PC-3 (cell line): Measurements from ENCODE around the gene TANC1. TPM values are rescaled to one million over a fixed set of nuclear protein-coding genes. Genes with fewer than 3 reads are reported as not detected.

Experiments
- ATAC-seq: fragments of 200-7000 bp; cut with Tn5 transposase; 2 replicates; pipeline ENCODE4 v1.9.1; 2020; ENCODE audit warnings: mild to moderate bottlenecking, moderate library complexity
- BruUV-seq: library from RNA; stranded (reverse); fragments of 400-500 nt; replicated peaks from 2 replicates; lab custom pipeline; 2021; lab: Mats Ljungman, UMichigan
- CTCF ChIA-PET: fragments of 300-600 bp; sonication (Branson Sonifier 250); formaldehyde crosslinking; loops from one replicate; lab custom pipeline; 2022; ENCODE audit warnings: antibody characterized with exemption; lab: Charles Lee
- POLR2A ChIA-PET: fragments of 300-600 bp; sonication (Branson Sonifier 250); formaldehyde crosslinking; loops from one replicate; lab custom pipeline; 2022; ENCODE audit warnings: antibody characterized with exemption; ENCODE audit not compliant: unreplicated experiment; lab: Charles Lee
- DNase-seq: peaks from one replicate; pipeline ENCODE4 v3.0.0-alpha.2; 2015
- H2AFZ ChIP-seq: fragments of 300-600 bp; sonication (generic); 2 replicates; pipeline ENCODE4 v1.6.0; 2016; ENCODE audit warnings: antibody characterized with exemption, low read length
- H3F3A ChIP-seq: fragments of 300-600 bp; sonication (generic); one replicate; pipeline ENCODE4 v1.6.0; 2017; ENCODE audit warnings: antibody characterized with exemption, low read length, control low read depth, mild to moderate bottlenecking; ENCODE audit not compliant: unreplicated experiment
- H3K27ac ChIP-seq: fragments of 300-600 bp; sonication (generic); 2 replicates; pipeline ENCODE4 v1.5.1; 2016; ENCODE audit warnings: mild to moderate bottlenecking, low read length
- H3K27me3 ChIP-seq: fragments of 300-600 bp; sonication (generic); 2 replicates; pipeline ENCODE4 v1.6.1; 2016; ENCODE audit warnings: low read length, mixed read lengths
- H3K36me3 ChIP-seq: fragments of 300-600 bp; sonication (generic); 2 replicates; pipeline ENCODE4 v1.6.1; 2016; ENCODE audit warnings: low read depth, mixed run types, low read length, mixed read lengths
- H3K4me1 ChIP-seq: fragments of 300-600 bp; sonication (generic); 2 replicates; pipeline ENCODE4 v1.5.1; 2016; ENCODE audit warnings: low read length; ENCODE audit not compliant: insufficient read depth
- H3K4me2 ChIP-seq: fragments of 300-600 bp; sonication (generic); 2 replicates; pipeline ENCODE4 v1.6.0; 2016; ENCODE audit warnings: low read length
- H3K4me3 ChIP-seq: fragments of 300-600 bp; sonication (generic); 2 replicates; pipeline ENCODE4 v1.5.1; 2016; ENCODE audit warnings: mild to moderate bottlenecking, low read length, mixed read lengths
- H3K79me2 ChIP-seq: fragments of 300-600 bp; sonication (generic); 2 replicates; pipeline ENCODE4 v1.6.1; 2017; ENCODE audit warnings: low read length, mixed read lengths
- H3K9ac ChIP-seq: fragments of 300-600 bp; sonication (generic); 2 replicates; pipeline ENCODE4 v1.6.0; 2016; ENCODE audit warnings: mild to moderate bottlenecking, low read length
- H3K9me2 ChIP-seq: fragments of 300-600 bp; sonication (generic); replicated peaks from 2 replicates; pipeline ENCODE4 v1.6.1; 2016; ENCODE audit warnings: mixed run types, low read length, mixed read lengths
- H3K9me3 ChIP-seq: fragments of 300-600 bp; sonication (generic); 2 replicates; pipeline ENCODE4 v1.6.1; 2016; ENCODE audit warnings: low read length, mixed read lengths
- H4K20me1 ChIP-seq: fragments of 300-600 bp; sonication (generic); 2 replicates; pipeline ENCODE4 v1.6.1; 2016; ENCODE audit warnings: low read length, mixed read lengths
- EZH2 ChIP-seq: fragments of 300-600 bp; sonication (generic); IDR thresholded peaks from one replicate; pipeline ENCODE4 v1.6.1; 2017; ENCODE audit warnings: antibody characterized with exemption, mild to moderate bottlenecking, low read length; ENCODE audit not compliant: unreplicated experiment
- EZH2phosphoT487 ChIP-seq: fragments of 300-600 bp; sonication (generic); IDR thresholded peaks from 2 replicates; pipeline ENCODE4 v1.6.1; 2018; ENCODE audit warnings: mild to moderate bottlenecking, antibody characterized with exemption, low read length, borderline replicate concordance
- intact Hi-C: fragments of 100-400 bp; cut with micrococcal nuclease; formaldehyde crosslinking; loops from 2 replicates; pipeline ENCODE4 v1.9.0; 2023
- total RNA-seq: library from RNA; depleted of rRNA; stranded (reverse); fragments of >200 nt; gene quantifications from 2 replicates; pipeline ENCODE4 v1.2.3, GENCODE V29; 2014
- TF ChIP-seq, protein P1 (sequence below): fragments of 300-600 bp; sonication (generic); conservative IDR thresholded peaks from 2 replicates; pipeline ENCODE4 v1.5.1; 2017; ENCODE audit warnings: antibody characterized with exemption, low read depth, mild to moderate bottlenecking, low read length

The TANC1 gene
- total RNA-seq, 1 experiment from 2014 or later: 17.6 TPM

GRCh38 chr2:159117658-159118057, 149.2 kb downstream of the TANC1 start:
- Histone ChIP-seq H3K4me1 (peaks cover 6% of the 10 kb centered on the region; the same call in 1 of the 2 replicates), H3K9ac (no peak overlapping the region), H3K79me2 (0 out of 2 replicates have a peak, but pooled peaks cover 6% of the 10 kb centered on the region), H3K27me3 (no peaks in the 10 kb centered on the region), H3K4me3 (no peak overlapping the region), H3K9me2 (no peaks in the 10 kb centered on the region), H3K4me2 (no peak overlapping the region), H3F3A (no peaks in the 10 kb centered on the region), H4K20me1 (no peaks in the 10 kb centered on the region), H3K36me3 (no peaks in the 10 kb centered on the region), H2AFZ (no peak overlapping the region), H3K27ac (0 out of 2 replicates have a peak overlapping the region, but pooled peaks have one; percentile 18), H3K9me3 (no peaks in the 10 kb centered on the region)
- DNase-seq: no peak
- no TSS peak for BruUV-seq
- CTCF ChIA-PET: interaction anchor here (0.6 kb wide), 2 partner anchors 57 to 150 kb away, joined by 5 to 6 read pairs; no protein-coding TSS in a partner anchor
- no peak for TF ChIP-seq EZH2phosphoT487
- no peak for TF ChIP-seq EZH2
- TF ChIP-seq, protein P1, sequence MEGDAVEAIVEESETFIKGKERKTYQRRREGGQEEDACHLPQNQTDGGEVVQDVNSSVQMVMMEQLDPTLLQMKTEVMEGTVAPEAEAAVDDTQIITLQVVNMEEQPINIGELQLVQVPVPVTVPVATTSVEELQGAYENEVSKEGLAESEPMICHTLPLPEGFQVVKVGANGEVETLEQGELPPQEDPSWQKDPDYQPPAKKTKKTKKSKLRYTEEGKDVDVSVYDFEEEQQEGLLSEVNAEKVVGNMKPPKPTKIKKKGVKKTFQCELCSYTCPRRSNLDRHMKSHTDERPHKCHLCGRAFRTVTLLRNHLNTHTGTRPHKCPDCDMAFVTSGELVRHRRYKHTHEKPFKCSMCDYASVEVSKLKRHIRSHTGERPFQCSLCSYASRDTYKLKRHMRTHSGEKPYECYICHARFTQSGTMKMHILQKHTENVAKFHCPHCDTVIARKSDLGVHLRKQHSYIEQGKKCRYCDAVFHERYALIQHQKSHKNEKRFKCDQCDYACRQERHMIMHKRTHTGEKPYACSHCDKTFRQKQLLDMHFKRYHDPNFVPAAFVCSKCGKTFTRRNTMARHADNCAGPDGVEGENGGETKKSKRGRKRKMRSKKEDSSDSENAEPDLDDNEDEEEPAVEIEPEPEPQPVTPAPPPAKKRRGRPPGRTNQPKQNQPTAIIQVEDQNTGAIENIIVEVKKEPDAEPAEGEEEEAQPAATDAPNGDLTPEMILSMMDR: no peak
- ATAC-seq: no peak
- POLR2A ChIA-PET: no interaction called here
- intact Hi-C loops: loop anchor here (1.0 to 2.0 kb wide), 3 partner anchors 81 to 216 kb away; partner anchors contain the start of gene TANC1

DNA sequence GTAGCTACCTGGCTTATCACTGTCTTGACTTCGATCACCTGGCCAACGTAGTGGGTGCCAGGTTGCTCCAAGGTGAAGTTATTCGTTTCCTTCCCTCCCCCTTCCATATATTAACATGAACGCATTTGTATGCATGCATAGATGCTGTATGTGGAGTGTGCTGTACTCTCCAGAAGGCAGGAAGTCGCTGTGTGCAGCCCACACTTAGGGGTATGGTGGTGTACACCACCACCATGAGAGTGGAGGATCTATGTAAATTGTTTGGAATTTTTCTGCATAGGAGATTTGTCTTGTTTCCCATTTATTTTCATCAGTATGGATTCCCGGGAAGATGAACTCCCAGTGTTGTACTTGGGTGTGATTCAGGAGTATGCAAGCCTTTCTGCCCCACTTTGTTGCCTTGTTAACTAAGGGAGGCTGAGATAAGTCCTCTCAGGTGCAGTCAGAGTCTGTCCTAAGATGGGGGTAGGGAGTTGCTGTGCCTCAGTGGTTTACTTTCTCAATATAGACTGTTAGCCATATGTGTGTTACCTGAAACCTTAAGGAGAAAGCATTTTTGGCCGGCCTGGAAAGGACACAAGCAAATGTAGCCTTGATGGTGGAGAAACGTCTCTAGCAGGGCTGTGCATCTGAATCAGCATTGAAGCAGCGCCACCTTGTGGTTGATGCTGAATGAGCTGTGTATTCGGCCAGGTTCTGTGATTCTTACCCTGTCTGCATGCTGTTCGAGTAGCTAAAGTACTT, 149.8 kb downstream of the TANC1 start:
- H3K27ac ChIP-seq: peak overlapping the region; percentile 18; the same call in 1 of the 2 replicates
- H3K9ac ChIP-seq: no peak overlapping the region
- ChIA-PET CTCF (interaction anchor here (0.6 to 1.8 kb wide), 11 partner anchors 11 to 656 kb away, joined by 3 to 33 read pairs (median 4); no protein-coding TSS in a partner anchor), POLR2A (no interaction called here)
- peaks cover 10% of the 10 kb centered on the region for H3K4me1 ChIP-seq
- no peaks in the 10 kb centered on the region for H3F3A ChIP-seq
- TF ChIP-seq, protein P1: peak; percentile 96
- TF ChIP-seq EZH2phosphoT487: no peak
- DNase-seq: peak; percentile 89
- H4K20me1 ChIP-seq: no peaks in the 10 kb centered on the region
- peaks cover 12% of the 10 kb centered on the region for H3K79me2 ChIP-seq
- no peaks in the 10 kb centered on the region for H3K27me3 ChIP-seq
- H3K9me3 ChIP-seq: no peaks in the 10 kb centered on the region
- H3K4me2 ChIP-seq: 0 out of 2 replicates have a peak overlapping the region, but pooled peaks have one; percentile 14
- peak; percentile 91 for ATAC-seq
- no peak overlapping the region for H2AFZ ChIP-seq
- no peak overlapping the region for H3K4me3 ChIP-seq
- H3K36me3 ChIP-seq: no peaks in the 10 kb centered on the region
- no TSS peak for BruUV-seq
- intact Hi-C loops: loop anchor here (1.0 to 2.0 kb wide), 3 partner anchors 82 to 217 kb away; partner anchors contain the start of gene TANC1
- no peaks in the 10 kb centered on the region for H3K9me2 ChIP-seq
